Right lobe of liver (tissue), 6 donors: Measurements from ENCODE around the gene PRR18. TPM values are rescaled to one million over a fixed set of nuclear protein-coding genes. Genes with fewer than 3 reads are reported as not detected.

Source experiments
- ATAC-seq, 4 donors: fragments of 200-7000 bp; cut with Tn5 transposase; one replicate each; pipeline ENCODE4 v1.9.1; 2020; ENCODE audit warnings: mild to moderate bottlenecking in 4 of 4, moderate library complexity in 4 of 4
- DNase-seq, 3 donors: peaks; one replicate each; pipeline ENCODE4 v3.0.0-alpha.2; 2020
- H3K27ac ChIP-seq, 3 donors: fragments of 200-600 bp; one replicate each; pipeline ENCODE4 v1.8.0; 2022
- H3K27me3 ChIP-seq, 2 donors: fragments of 200-600 bp; one replicate each; pipeline ENCODE4 v1.8.0; 2022
- H3K36me3 ChIP-seq, 4 donors: fragments of 200-600 bp; sonication (generic) in 1 of 4; one replicate each; pipeline versions ENCODE4 v1.5.1 to v1.8.0; 2017 to 2022; ENCODE audit warnings: control low read depth in 1 of 4
- H3K4me1 ChIP-seq, 4 donors: fragments of 200-600 bp; sonication (generic) in 1 of 4; one replicate each; pipeline versions ENCODE4 v1.5.1 to v1.8.0; 2017 to 2022; ENCODE audit warnings: control low read depth in 1 of 4
- H3K4me3 ChIP-seq, 3 donors: fragments of 200-600 bp; one replicate each; pipeline ENCODE4 v1.8.0; 2022
- H3K9me3 ChIP-seq, 4 donors: fragments of 200-600 bp; sonication (generic) in 1 of 4; one replicate each; pipeline versions ENCODE4 v1.5.1 to v1.8.0; 2017 to 2022; ENCODE audit warnings: control low read depth in 1 of 4
- POLR2A ChIP-seq: fragments of 450-650 bp; IDR thresholded peaks from one replicate; pipeline ENCODE4 v1.6.1; 2017; ENCODE audit warnings: antibody characterized with exemption, mild to moderate bottlenecking
- WGBS: methylation state at CpG from one replicate; pipeline ENCODE4 v1.1.6; 2018; ENCODE audit warnings: low coverage, low lambda C conversion rate; ENCODE audit not compliant: insufficient coverage; ENCODE audit errors: missing lambda C conversion rate; 5-methylcytosine and 5-hydroxymethylcytosine counted together
- intact Hi-C, 2 donors: fragments of 100-400 bp; cut with DNase I; formaldehyde crosslinking; loops; one replicate each; pipeline versions ENCODE4 v1.11.2 to v1.14.1; 2022
- total RNA-seq, 6 experiments: library from RNA; depleted of rRNA in 2 of 6; stranded (reverse); fragments of >200 nt in 2 of 6; fragmentation: NEBNext Ultra II Directional in 3 of 6; extraction: Animal tissue kit (Norgen Biotek cat#: 25700) in 3 of 6; gene quantifications; one replicate each; pipeline versions ENCODE4 v1.1.0 to v1.2.4, GENCODE V29; 2016 to 2023
- TF ChIP-seq, protein P1 (sequence below), 4 donors: fragments of 200-600 bp in 3 of 4; fragments of 450-650 bp in 1 of 4; IDR thresholded peaks; one replicate each; pipeline versions ENCODE4 v1.5.1 to v1.8.0; 2016 to 2022; ENCODE audit warnings: antibody characterized with exemption in 4 of 4, mild to moderate bottlenecking in 2 of 4
- donor health status: DM: no; HTN: yes; CAD: no.
- donor health status: DM: no; HTN: no; CAD: no.
- donor health status: DM: no; HTN: no; CAD: no.
- donor health status: DM: no; HTN: yes; CAD: no.
- donor health status: DM: no; HTN: yes; CAD: no.

The PRR18 gene
- total RNA-seq, 6 experiments from 2014 or later = 0.39 to 3.6 (median 1.6) TPM

DNA sequence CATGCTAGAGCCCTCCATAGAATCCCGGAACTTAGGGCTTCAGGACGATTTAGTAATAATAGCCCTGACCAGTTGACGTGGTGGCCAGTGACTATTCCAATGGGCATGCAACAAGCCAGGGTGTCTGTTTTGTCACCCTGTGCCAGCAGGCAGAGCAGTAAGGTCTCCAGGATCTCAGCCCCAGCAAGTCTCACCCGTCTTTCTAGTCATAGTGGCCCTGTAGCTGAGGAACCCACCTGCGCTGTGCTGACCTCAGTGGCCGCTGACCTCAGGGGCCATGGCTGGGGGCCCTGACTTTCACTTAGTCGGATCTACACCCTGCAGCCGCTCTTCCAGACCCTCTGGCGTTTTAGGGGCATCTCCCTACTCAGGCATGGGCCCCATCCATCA, 36.8 kb downstream of the PRR18 start:
- intact Hi-C loops = loop anchor here in 1 of 2 donors (5.0 kb wide), 1 partner anchor 136 kb away; no protein-coding TSS in a partner anchor
- 77% methylated on average over 5 of the region's 9 CpGs for WGBS
- ATAC-seq (no peak), DNase-seq (no peak)
- H3K27ac ChIP-seq = no peak overlapping the region
- TF ChIP-seq POLR2A = no peak
- TF ChIP-seq, protein P1, sequence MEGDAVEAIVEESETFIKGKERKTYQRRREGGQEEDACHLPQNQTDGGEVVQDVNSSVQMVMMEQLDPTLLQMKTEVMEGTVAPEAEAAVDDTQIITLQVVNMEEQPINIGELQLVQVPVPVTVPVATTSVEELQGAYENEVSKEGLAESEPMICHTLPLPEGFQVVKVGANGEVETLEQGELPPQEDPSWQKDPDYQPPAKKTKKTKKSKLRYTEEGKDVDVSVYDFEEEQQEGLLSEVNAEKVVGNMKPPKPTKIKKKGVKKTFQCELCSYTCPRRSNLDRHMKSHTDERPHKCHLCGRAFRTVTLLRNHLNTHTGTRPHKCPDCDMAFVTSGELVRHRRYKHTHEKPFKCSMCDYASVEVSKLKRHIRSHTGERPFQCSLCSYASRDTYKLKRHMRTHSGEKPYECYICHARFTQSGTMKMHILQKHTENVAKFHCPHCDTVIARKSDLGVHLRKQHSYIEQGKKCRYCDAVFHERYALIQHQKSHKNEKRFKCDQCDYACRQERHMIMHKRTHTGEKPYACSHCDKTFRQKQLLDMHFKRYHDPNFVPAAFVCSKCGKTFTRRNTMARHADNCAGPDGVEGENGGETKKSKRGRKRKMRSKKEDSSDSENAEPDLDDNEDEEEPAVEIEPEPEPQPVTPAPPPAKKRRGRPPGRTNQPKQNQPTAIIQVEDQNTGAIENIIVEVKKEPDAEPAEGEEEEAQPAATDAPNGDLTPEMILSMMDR (IDR thresholded peaks at IDR 0.05) = no peak
- H3K27me3 ChIP-seq = no peaks in the 10 kb centered on the region
- no peak overlapping the region for H3K4me3 ChIP-seq
- H3K36me3 ChIP-seq = no peaks in the 10 kb centered on the region
- no peaks in the 10 kb centered on the region for H3K4me1 ChIP-seq
- H3K9me3 ChIP-seq = no peaks in the 10 kb centered on the region

DNA sequence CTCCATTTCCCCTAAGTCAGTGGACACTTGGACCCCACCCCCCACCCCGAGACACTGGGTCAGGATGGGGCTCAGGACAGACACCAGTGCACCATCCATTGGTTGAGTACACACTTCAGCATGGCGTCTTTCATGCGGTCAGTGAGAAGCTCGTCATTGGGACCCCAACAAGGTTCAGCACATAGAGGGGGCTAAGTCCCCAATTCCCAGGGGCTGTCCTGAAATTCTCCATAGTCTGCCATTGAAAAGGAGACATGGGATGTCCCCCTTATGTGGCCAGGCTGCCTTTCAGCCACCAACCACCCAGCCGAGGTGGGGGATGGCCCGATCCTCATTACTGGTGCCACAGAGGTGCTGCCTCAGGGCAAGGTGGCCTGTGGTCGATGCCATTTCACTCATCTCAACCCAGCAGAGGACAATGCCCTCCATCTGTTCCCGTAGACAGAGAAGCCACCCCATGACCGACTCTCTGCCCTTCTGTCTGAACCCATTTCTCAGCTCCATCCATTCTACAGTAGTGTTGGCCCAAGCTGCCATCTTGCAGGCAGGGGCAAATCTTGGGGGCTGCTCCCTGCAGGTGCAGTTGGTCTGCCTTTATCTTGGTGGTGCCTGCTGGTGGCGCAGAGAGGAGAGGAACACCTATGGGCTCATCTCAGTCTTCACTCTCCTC, 37.4 kb downstream of the PRR18 start:
- intact Hi-C loops = loop anchor here in 1 of 2 donors (5.0 kb wide), 1 partner anchor 136 kb away; no protein-coding TSS in a partner anchor
- no CpG with 5 or more reads among the region's 10 CpGs for WGBS
- no peak for ATAC-seq
- TF ChIP-seq, protein P1 (IDR thresholded peaks at IDR 0.05) = no peak
- TF ChIP-seq POLR2A = no peak
- DNase-seq = no peak
- no peaks in the 10 kb centered on the region for H3K4me1 ChIP-seq
- no peaks in the 10 kb centered on the region for H3K27me3 ChIP-seq
- H3K4me3 ChIP-seq = no peak overlapping the region
- H3K36me3 ChIP-seq = no peaks in the 10 kb centered on the region
- H3K27ac ChIP-seq = no peak overlapping the region
- no peaks in the 10 kb centered on the region for H3K9me3 ChIP-seq

DNA sequence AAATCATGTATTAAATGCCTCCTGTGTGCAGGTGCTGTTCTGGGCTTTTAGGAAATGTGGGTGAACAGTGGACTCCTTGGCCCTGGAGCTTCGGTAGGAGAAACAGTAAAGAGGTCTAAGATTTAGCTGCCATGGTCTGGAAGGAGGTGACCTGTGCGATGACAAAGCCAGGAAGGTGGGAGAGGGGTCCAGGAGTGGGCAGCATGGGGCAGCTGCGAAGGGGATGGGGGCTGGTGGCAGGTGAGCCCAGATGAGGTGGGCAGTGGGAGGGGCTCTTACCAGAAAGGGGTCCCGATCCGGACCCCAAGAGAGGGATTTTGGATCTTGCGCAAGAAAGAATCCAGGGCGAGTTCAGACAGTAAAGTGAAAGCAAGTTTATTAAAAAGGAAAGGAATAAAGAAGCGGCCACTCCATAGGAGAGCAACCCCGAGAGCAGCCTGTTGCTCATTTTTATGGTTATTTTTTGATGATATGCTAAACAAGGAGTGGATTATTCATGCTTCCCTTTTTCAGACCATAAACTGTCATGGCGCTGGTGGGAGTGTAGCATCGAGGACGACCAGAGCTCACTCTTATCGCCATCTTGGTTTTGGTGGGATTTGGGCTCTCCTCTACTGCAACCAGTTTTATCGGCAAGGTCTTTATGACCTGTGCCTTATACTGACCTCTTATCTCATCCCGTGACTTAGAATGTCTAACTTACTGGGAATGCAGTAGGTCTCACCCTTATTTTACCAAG, 38.7 kb downstream of the PRR18 start:
- DNase-seq = no peak
- TF ChIP-seq, protein P1 (IDR thresholded peaks at IDR 0.05) = no peak
- TF ChIP-seq POLR2A = no peak
- Histone ChIP-seq H3K9me3 (no peaks in the 10 kb centered on the region), H3K36me3 (no peaks in the 10 kb centered on the region), H3K4me1 (no peaks in the 10 kb centered on the region), H3K4me3 (no peak overlapping the region), H3K27me3 (no peaks in the 10 kb centered on the region), H3K27ac (no peak overlapping the region)
- ATAC-seq = no peak
- intact Hi-C loops = loop anchor here in 1 of 2 donors (5.0 kb wide), 1 partner anchor 138 kb away; no protein-coding TSS in a partner anchor
- WGBS = 67% methylated on average over 11 of the region's 15 CpGs

DNA sequence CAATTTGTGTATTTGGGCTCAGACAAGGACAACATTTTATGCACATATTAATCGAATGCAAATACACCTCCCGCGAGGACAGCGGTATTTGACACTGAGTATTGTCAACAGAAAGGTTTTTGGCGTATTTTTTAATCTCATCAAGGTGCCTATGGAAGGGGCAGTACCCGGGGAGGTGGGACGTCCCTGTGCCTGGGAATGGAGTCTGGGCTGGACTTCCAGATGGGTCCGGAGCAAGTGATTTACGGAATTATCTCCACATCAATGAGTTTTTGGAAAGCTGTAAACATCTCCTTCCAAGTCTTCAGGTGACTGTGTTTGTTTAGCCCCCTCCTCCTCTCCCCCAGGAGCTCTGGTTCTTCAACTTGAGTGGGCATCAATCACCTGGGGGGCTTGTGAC, 39.8 kb downstream of the PRR18 start:
- Histone ChIP-seq H3K27ac (no peak overlapping the region), H3K36me3 (no peaks in the 10 kb centered on the region), H3K9me3 (no peaks in the 10 kb centered on the region), H3K27me3 (no peaks in the 10 kb centered on the region), H3K4me1 (no peaks in the 10 kb centered on the region), H3K4me3 (no peak overlapping the region)
- TF ChIP-seq, protein P1 (IDR thresholded peaks at IDR 0.05) = no peak
- no peak for TF ChIP-seq POLR2A
- intact Hi-C loops = no loop called here
- DNase-seq (no peak), ATAC-seq (no peak)
- 12% methylated on average over 8 of the region's 9 CpGs for WGBS
